Cortex of kidney (tissue), 1 donor: Measurements from ENCODE around the gene E2F1.

Experiments
- DNase-seq: peaks from one replicate; lab custom pipeline; 2025; lab: John Stamatoyannopoulos, UW

Gene E2F1, protein sequence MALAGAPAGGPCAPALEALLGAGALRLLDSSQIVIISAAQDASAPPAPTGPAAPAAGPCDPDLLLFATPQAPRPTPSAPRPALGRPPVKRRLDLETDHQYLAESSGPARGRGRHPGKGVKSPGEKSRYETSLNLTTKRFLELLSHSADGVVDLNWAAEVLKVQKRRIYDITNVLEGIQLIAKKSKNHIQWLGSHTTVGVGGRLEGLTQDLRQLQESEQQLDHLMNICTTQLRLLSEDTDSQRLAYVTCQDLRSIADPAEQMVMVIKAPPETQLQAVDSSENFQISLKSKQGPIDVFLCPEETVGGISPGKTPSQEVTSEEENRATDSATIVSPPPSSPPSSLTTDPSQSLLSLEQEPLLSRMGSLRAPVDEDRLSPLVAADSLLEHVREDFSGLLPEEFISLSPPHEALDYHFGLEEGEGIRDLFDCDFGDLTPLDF

DNA sequence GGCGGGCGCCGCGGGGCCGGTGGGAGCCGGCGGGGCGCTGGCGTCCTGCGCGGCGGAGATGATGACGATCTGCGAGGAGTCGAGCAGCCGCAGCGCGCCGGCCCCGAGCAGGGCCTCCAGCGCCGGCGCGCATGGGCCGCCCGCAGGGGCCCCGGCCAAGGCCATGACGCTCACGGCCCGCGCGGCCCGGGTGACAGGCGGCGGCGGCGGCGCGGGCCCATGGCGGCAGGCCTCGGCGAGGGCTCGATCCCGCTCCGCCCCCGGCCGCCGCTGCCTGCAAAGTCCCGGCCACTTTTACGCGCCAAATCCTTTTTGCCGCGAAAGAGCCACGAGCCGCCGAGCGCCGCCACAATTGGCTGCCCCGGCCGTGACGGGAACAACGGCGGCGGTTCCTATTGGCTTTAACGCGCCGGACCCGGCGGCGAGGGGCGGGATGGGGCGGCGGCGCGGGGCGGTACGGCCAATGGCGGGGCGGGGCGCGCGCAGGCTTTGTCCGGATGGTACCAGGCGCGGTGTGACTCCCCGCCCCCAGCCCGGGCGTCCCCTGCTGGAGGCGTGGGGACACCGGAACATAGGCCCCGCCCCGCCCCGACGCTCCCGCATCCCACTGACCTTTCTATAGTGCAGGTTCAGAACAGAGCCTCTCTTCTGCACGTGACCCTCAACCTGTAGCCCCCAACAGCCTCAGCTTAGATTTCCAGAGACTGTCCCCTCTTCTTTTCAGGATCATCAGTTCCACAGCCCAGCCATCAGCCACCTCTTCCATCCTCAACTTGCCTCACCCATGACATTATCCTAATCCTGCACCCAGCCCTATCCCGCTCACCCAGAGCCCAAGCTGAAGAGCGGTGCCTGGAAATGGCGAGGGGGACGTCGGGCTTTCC is at the start of gene E2F1:
TSS of gene E2F1 (minus strand) at position 286 of the 884 bp plus-strand sequence. CDS start at position 165, 121 bp downstream.
- peak; percentile 16 for DNase-seq

DNA sequence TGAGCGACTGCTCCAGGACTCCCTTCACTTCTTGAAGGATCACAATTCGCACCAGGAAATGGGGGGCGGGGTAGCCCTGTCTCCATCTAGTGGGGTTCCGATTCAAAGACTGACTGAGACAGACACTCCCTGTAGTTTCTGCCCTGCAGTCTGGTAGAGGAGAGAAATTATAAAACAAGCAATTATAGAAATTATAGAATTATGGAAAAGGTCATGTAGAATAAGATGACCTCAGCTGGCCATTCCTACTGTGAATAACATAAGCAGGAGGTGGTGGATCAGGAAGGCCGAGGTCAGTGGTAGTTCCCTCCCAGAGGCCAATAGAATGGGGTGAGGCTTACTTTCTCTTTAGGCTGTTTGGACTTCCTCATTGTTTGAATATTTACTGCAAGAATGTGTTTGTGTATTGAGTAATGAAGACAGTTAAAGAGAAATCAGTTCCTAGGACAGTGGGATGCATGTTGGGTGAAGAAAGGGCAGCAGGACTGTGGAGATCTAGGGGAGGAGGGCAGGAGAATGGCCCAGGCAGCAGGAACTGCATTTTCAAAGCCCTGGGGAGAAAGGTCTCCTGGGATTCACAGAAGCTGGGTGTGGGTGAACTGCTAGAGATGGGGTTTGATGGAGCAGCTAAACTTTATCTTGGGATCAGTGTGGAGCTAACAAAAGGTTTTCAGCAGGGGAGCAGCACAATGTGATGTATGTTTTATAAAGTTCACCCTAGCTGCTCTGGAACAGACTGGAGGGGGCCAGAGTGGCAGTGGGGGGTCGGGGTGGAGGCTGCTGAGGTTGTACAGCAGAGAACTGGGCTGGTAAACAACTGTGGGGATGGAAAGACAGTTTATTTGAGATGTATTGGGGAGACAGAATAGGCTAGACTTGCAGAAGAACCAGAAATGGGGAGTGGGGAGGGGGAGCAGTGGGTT is 47.7 kb upstream of the E2F1 start:
- no peak for DNase-seq

DNA sequence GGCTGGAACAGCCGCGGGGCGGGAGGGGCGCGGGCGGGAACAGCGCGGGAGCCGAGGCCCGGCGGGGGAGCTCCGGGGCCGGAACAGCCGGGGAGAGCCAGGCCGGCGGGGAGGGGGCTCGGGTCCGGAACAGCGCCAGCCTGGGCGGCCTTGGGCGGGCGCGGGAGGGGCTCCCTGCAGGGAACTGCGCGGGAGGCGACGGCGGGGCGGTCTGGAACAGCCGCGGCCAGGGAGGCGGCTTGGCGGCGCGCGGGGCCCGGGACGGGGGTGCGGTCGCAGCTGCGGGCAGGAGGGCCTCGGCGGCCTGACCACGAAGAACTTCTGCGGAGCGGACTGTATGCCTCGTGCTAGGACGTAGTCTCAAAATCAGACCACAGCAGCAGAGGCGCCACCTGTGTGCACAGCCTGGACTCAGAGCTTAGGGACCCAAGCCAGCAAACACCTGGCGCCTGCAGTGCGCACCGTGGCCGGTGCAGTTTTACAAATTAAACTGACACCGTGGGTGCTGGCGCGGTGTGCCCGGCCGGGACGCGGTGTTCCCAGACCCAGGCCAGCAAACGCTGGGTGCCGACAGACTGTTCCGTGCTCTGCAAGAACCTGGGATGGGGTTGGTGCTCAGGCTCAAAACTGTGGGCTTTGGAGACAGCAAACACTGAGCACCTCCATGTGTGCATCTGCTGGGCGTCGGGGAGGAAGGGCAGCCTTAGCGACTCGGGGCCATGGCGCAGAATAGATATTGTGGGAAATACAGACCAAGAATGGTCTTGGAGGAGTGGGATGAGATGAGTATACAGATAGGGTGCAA is 46.2 kb upstream of the E2F1 start:
- peak; percentile 60 for DNase-seq

DNA sequence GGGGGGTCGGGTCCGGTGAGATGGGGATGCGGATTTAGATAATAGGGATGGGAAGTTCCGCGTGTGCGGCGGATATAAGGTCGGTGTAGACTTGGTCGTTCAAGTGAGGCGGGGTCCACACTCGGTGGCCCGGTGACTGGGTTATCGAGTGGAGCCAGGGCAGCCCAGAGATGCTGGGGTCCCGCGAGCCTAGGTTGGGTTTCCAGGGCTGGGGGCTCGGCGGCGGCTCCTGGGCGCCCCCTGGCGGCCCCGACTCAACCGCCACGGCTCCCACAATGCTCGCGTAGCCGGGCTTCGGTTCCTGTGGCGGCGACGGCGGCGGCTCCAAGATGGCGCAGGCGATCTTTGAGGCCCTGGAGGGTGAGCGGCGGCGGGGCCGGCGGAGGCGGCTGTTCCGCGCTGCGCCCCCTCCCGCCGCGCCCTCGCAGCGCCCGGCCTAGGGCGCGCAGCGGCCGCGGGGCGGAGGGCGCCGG is 45.5 kb upstream of the E2F1 start, which contains the start of gene ZNF341:
TSS of gene ZNF341 (plus strand) at position 304 of the 473 bp plus-strand sequence. CDS start at position 330, 26 bp downstream.
- no peak for DNase-seq

DNA sequence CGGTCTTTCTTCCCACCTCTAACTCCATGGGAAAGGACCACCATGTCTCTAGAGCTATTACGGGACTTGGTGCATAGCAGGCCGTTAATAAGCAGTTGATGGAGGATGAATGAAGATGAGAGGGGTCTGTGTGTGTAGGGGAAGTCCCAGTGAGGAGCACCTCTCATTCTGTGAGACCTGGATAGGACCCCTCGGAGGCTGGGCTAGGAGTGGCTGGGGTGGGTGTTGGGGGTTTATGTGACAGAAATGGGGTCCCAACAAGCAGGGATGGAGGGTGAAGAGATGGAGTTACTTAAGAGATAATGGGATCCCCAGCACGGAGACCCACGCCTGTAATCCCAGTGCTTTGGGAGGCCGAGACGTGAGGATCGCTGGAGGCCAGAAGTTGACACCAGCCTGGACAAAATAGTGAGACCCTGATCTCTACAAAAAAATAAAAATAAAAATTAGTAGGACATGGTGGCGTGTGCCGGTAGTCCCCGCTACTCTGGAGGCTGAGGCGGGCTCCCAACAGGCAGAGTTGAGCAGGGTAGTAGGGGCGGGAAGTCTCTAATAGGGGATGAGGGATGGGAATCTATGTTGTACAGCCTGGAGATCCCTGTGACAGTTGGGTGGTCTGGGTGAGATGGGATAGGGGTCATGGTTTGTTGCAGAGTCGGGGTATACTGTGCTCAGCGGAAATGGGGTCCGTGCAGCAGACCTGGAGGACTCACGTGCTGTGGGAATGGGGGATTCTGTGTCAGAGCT is 44.9 kb upstream of the E2F1 start:
- DNase-seq = no peak

DNA sequence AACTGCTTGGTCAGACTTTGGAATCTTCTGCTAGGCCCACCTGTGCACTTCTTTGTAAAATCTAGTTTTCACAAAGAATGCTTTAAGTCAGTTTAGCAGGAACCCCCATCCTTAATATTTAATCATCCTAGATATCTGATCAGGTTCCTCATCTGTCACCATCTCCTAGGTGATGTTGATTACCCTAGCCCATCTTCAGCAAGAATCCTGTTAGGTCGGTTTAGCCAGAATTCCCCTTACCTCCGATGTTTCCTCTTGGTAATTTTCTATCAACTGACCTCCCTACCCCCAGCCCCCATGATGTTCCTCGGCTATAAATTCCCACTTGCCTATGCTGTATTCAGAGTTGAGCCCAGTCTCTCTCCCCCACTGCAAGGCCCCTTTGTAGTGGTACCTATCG is 42.9 kb upstream of the E2F1 start:
- no peak for DNase-seq

DNA sequence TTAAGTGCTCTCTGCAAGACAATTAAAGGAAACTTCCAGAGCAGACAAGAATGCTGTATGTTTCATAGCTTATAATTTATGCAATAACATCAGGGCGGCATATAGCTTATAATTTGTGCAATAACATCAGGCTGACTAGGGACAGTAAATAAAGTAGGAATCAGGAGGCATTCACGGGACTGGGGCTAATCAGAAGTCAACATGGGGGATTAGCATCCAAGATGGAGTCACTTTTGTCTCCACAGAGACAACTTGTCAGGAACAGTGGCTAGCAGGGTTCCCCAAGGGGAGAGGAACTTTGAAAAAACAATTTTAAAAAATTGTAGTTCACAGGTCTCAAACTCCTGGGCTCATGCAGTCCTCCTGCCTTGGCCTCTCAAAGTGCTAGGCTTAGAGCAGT is 42.3 kb upstream of the E2F1 start:
- DNase-seq = no peak

DNA sequence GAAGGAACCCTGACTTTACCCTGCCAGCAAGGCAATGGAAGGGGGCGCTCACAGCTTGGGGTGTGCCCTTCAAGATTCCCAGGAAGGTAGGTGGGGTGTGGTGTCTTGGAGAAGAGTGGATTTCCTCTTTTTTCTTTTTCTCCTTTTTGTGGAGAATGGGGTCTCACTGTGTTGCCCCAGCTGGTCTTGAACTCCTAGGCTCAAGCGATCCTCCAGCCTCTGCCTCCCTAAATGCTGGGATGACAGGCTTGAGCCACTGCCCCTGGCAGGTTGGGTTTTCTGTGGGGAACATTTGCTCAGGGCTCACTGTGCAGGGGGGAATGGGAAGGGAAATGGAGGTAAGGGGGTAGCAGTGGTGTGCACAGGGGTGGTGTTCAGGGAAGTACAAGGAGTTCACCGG is 41.6 kb upstream of the E2F1 start:
- DNase-seq = no peak

DNA sequence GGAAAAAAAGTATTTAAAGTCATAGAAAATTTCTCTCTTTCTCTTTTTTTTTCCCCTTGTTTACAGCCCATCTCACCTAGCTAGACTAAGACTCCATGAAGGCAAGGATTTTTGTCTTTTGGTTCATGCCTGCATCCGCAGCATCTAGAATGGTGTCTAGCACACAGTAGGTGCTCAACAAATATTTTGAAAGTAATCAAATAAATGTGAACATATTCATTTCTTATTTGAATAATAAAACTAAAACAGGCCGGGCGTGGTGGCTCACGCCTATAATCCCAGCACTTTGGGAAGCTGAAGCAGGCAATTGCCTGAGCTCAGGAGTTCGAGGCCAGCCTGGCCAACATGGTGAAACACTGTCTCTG is 40.9 kb upstream of the E2F1 start:
- no peak for DNase-seq

DNA sequence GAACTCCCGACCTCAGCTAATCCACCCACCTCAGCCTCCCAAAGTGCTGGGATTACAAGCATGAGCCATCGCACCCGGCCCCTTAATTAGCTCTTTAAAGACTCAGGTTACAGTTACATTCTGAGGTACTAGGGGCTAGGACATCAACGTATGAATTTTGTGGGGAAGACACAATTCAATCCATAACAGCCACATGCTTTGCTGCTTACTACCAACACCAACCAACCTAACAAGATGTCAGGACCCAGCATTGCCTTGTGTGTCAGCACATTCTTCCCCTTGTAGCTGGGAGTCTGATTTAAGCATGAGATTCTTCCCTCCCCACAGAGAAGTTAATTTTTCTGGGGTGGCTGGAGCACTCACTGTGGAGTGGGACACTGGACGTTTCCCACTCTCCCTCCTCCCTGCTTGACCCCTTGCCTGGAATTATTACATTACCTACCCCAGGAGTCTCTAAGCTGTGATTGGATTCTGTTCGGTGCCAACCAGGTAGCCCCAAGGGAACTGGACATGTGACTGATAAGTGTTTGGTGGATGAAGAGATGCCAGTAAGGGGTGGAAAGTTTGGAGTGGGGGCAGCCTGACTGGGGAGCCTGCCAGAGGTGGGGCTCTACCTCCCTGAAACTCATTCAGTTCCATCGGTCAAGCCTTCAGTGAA is 39.6 kb upstream of the E2F1 start:
- no peak for DNase-seq

DNA sequence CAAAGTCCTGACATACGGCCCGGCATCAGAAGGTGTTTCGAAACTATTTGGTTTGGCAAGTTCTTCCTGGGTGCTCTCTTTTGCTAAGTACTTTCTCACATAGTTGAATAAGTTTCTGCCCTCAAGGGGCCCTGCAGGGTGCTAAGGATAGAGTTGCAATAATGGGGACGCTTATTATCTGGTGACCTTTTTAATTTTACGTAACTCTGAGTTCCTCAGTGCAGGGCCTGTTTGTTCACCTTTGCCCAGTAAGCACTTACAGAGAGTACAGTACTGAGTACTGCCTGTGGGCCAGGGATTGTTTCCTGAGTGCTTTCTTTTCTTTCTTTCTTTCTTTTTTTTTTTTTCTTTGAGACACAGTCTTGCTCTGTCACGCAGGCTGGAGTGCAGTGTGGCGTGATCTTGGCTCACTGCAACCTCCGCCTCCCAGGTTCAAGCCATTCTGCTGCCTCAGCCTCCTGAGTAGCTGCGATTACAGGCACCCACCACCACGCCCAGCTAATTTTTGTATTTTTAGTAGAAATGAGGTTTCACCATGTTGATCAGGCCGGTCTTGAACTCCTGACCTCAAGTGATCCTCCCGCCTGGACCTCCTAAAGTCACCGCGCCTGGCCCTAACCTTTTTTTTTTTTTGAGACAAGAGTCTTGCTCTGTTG is 38.4 kb upstream of the E2F1 start:
- DNase-seq = no peak

DNA sequence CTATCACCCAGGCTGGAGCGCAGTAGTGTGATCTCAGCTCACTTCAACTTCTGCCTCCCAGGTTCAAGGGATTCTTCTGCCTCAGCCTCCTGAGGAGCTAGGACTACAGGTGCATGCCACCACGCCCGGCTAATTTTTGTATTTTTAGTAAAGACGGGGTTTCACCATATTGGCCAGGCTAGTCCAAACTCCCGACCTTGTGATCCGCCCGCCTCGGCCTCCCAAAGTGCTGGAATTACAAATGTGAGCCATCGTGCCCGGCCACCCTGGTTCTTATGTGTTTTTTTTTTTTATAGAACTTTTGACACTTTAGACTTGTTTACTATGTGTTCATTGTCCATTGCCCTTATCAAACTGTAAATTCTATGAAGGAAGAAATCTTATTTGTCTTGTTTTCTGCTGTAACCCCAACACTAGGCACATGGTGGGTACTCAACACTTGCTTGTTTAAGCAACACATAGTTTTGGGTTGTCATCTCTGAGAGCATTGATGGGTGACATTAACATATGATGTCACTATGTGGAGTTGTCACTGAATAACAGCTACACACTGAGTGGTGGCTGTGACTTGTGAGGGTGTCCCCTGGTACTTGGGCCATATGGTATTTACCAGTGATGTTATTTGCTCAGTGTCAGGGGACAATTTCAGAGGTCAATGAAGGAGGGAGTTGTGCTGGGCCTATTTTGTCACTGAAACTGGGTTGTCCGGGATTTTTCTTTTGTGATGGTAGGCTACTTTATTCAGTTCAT is 35.4 kb upstream of the E2F1 start:
- DNase-seq = no peak

DNA sequence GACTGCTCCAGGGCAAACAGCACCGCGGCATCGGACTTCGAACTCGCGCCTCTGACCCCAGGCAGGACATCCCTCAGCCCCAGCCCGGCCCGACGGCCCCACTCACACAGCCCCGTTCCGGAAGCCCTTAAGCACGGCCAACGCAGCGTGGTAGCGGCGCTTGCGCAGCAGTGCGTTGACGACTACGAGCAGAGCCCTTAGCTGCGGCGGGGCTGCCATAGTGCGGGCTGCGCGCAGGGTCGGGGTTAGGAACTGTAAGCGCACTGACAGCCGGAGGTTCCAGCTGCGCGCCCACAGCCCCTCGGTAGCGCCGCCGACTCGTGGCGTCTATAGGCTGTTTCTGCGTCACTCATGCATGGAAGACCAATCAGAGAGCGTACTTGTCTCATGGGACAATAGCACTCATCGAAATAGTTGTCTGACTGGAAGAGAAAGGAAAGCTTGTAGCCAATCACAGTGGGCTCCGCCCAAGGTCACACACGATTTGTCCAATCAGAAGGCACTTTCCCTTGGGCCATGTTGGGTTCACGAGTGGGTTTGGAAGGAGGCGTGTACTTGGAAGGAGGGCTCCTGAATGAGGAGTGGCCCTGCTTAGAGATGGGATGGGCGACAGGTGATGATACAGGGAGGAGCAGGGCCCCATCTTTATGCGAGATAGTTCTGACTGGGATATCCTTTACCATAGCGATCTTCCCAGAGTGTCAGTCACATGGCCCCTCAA is 34.0 kb upstream of the E2F1 start, which contains the start of gene PXMP4:
TSS of gene PXMP4 (minus strand) at position 322 of the 721 bp plus-strand sequence. CDS start at position 219, 103 bp downstream.
- DNase-seq = no peak

DNA sequence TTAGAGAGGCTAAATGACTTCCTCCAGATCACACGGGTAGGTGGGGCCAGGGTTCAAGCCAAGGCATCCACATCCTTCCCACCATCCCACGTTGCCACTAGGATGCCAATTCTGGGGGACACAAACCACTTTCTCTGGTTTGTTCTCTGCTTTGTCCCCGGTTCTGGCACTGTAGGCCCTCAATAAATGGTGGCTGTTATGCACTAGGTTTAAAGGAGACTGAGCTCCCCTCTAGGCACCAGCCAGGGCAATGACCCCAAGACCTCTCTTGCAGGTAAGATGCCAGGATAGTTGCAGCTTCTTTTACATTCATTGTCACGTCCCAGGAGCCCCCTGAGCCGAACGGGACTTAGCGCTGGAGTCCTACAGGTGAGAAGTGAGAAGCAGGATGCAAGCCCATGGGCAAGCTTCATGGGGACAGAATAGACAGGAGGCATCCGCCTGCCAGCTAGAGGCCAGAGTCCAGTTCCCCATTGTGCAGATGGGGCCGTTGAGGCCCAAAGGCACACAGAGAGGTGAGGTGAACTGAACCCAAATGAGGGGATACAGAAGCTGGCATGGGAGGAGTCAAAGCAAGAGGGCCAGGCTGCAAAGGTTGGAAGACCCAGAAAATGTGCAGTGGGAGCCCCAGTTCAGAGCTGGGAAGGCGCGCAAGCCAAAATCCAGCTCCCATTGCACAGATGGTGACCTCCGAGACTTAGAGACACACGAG is 33.2 kb upstream of the E2F1 start:
- no peak for DNase-seq

DNA sequence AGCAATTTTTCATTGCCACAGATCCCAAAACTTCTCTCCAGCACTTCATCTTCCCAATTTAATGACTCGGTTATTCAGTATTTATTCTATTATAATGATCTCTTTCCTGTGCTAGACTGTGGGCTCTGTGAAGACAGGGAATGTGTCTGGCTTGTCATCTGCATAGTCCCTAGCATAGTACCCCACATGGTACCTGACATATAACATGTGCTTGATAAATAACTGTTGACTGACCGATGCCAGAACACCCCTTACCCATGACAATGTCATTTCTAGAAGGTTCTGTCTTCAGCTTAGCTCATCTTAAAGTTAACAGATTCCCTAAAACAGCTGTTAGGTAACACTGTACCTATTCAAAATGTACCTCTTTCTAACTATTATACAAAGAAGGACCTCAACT is 30.3 kb upstream of the E2F1 start:
- DNase-seq = no peak

DNA sequence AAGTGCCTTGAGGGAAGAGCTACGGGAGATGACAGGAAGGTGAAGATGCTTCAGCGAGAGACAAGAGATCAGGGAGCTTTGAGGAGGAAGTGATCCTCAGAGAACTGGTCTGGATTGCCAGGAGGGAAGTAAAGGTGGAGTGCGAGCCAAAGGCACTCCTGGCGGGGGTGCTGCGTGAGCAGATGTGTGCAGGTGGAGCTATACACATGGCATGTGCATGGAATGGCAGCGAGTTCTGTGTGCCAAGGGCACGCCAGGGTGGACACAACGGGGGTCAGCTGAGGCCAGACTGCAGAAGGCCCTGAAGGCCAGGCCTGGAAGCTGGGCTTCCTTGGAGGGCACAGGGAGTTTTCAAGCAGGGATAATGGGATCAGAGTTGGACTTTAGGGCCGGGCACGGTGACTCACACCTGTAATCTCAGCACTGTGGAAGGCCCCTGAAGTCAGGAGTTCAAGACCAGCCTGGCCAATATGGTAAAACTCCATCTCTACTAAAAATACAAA is 27.7 kb upstream of the E2F1 start:
- DNase-seq = no peak

DNA sequence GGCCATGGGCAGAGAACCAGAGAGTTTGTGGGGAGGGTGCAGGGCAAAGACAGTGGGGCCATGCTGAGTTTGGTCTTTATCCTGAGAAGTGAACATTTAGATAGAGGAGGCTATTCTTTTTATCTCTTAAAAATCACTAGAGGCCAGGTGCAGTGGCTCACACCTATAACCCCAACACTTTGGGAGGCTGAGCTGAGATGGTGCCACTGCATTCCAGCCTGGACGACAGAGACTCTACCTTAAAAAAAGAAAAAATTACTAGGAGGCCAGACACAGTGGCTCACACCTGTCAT is 25.2 kb upstream of the E2F1 start:
- DNase-seq = no peak
